BLaER1 (cell line): ENCODE data around the gene ASTN2.

Source experiments
- H3K27ac ChIP-seq: shearing (Covaris generic); formaldehyde crosslinking; 2 replicates; pipeline ENCODE4 v1.8.1; 2022
- H3K27me3 ChIP-seq: shearing (Covaris generic); formaldehyde crosslinking; 2 replicates; pipeline ENCODE4 v1.8.1; 2022
- H3K36me3 ChIP-seq: shearing (Covaris generic); formaldehyde crosslinking; 2 replicates; pipeline ENCODE4 v1.8.1; 2022
- H3K4me1 ChIP-seq: shearing (Covaris generic); formaldehyde crosslinking; 2 replicates; pipeline ENCODE4 v1.8.1; 2022
- H3K4me2 ChIP-seq: shearing (Covaris generic); formaldehyde crosslinking; 2 replicates; pipeline ENCODE4 v1.8.1; 2022
- H3K4me3 ChIP-seq: shearing (Covaris generic); formaldehyde crosslinking; 2 replicates; pipeline ENCODE4 v1.8.1; 2022
- H3K9ac ChIP-seq: shearing (Covaris generic); formaldehyde crosslinking; 2 replicates; pipeline ENCODE4 v1.8.1; 2022
- H3K9me3 ChIP-seq: shearing (Covaris generic); formaldehyde crosslinking; 2 replicates; pipeline ENCODE4 v1.8.1; 2022
- H4K20me1 ChIP-seq: shearing (Covaris generic); formaldehyde crosslinking; 2 replicates; pipeline ENCODE4 v1.8.1; 2022
- Cebpa-rat ChIP-seq: shearing (Covaris generic); IDR thresholded peaks from 2 replicates; pipeline ENCODE4 v1.8.1; 2022

Gene ASTN2

GRCh38 chr9:116483622-116484491 is 931.0 kb downstream of the ASTN2 start:
- no peak overlapping the region for H3K4me3 ChIP-seq
- no peak overlapping the region for H3K27ac ChIP-seq
- H3K4me1 ChIP-seq, result no peaks in the 10 kb centered on the region
- no peak overlapping the region for H3K4me2 ChIP-seq
- H3K9ac ChIP-seq, result no peak overlapping the region
- no peaks in the 10 kb centered on the region for H3K36me3 ChIP-seq
- H3K27me3 ChIP-seq, result no peaks in the 10 kb centered on the region
- no peak for TF ChIP-seq Cebpa-rat
- H4K20me1 ChIP-seq, result no peaks in the 10 kb centered on the region
- H3K9me3 ChIP-seq, result no peaks in the 10 kb centered on the region

- Histone ChIP-seq H3K4me3 (no peak overlapping the region), H3K9ac (no peak overlapping the region), H3K27me3 (no peaks in the 10 kb centered on the region), H3K4me2 (no peak overlapping the region), H4K20me1 (no peaks in the 10 kb centered on the region), H3K36me3 (no peaks in the 10 kb centered on the region), H3K9me3 (no peaks in the 10 kb centered on the region), H3K4me1 (no peaks in the 10 kb centered on the region), H3K27ac (no peak overlapping the region)
- no peak for TF ChIP-seq Cebpa-rat
These were observed 932.1 kb downstream of the ASTN2 start for GRCh38 chr9:116482740-116483139.

- Histone ChIP-seq H3K9me3 (no peaks in the 10 kb centered on the region), H3K4me3 (no peak overlapping the region), H3K4me2 (no peak overlapping the region), H3K27ac (no peak overlapping the region), H3K9ac (no peak overlapping the region), H3K4me1 (no peaks in the 10 kb centered on the region), H3K27me3 (no peaks in the 10 kb centered on the region), H4K20me1 (no peaks in the 10 kb centered on the region), H3K36me3 (no peaks in the 10 kb centered on the region)
- TF ChIP-seq Cebpa-rat, result no peak
These were observed 934.2 kb downstream of the ASTN2 start for GRCh38 chr9:116480700-116481099.

- H3K9ac ChIP-seq, result no peak overlapping the region
- no peaks in the 10 kb centered on the region for H3K27me3 ChIP-seq
- H3K4me2 ChIP-seq, result no peak overlapping the region
- no peak overlapping the region for H3K4me3 ChIP-seq
- H3K36me3 ChIP-seq, result no peaks in the 10 kb centered on the region
- no peaks in the 10 kb centered on the region for H4K20me1 ChIP-seq
- H3K4me1 ChIP-seq, result no peaks in the 10 kb centered on the region
- TF ChIP-seq Cebpa-rat, result no peak
- no peak overlapping the region for H3K27ac ChIP-seq
- no peaks in the 10 kb centered on the region for H3K9me3 ChIP-seq
These were observed 934.9 kb downstream of the ASTN2 start for GRCh38 chr9:116479967-116480366.

GRCh38 chr9:116479056-116479544 is 935.8 kb downstream of the ASTN2 start:
- Histone ChIP-seq H3K4me1 (no peaks in the 10 kb centered on the region), H3K4me3 (no peak overlapping the region), H3K4me2 (no peak overlapping the region), H4K20me1 (no peaks in the 10 kb centered on the region), H3K27me3 (no peaks in the 10 kb centered on the region), H3K36me3 (no peaks in the 10 kb centered on the region), H3K9ac (no peak overlapping the region), H3K27ac (no peak overlapping the region), H3K9me3 (no peaks in the 10 kb centered on the region)
- TF ChIP-seq Cebpa-rat, result no peak

- TF ChIP-seq Cebpa-rat, result no peak
- Histone ChIP-seq H3K27me3 (no peaks in the 10 kb centered on the region), H3K9me3 (no peaks in the 10 kb centered on the region), H3K4me1 (no peaks in the 10 kb centered on the region), H3K27ac (no peak overlapping the region), H3K4me3 (no peak overlapping the region), H3K9ac (no peak overlapping the region), H3K36me3 (no peaks in the 10 kb centered on the region), H3K4me2 (no peak overlapping the region), H4K20me1 (no peaks in the 10 kb centered on the region)
These were observed 937.2 kb downstream of the ASTN2 start for GRCh38 chr9:116477584-116478141.

- Histone ChIP-seq H3K36me3 (no peaks in the 10 kb centered on the region), H3K9ac (no peak overlapping the region), H3K4me1 (no peaks in the 10 kb centered on the region), H3K9me3 (no peaks in the 10 kb centered on the region), H3K4me3 (no peak overlapping the region), H3K4me2 (no peak overlapping the region), H4K20me1 (no peaks in the 10 kb centered on the region), H3K27ac (no peak overlapping the region), H3K27me3 (no peaks in the 10 kb centered on the region)
- TF ChIP-seq Cebpa-rat, result no peak
These were observed 937.9 kb downstream of the ASTN2 start for GRCh38 chr9:116476935-116477381.

- no peaks in the 10 kb centered on the region for H4K20me1 ChIP-seq
- no peaks in the 10 kb centered on the region for H3K36me3 ChIP-seq
- no peak overlapping the region for H3K4me3 ChIP-seq
- no peaks in the 10 kb centered on the region for H3K9me3 ChIP-seq
- H3K4me1 ChIP-seq, result no peaks in the 10 kb centered on the region
- no peak overlapping the region for H3K9ac ChIP-seq
- no peaks in the 10 kb centered on the region for H3K27me3 ChIP-seq
- H3K4me2 ChIP-seq, result no peak overlapping the region
- H3K27ac ChIP-seq, result no peak overlapping the region
- TF ChIP-seq Cebpa-rat, result no peak
These were observed 938.9 kb downstream of the ASTN2 start for GRCh38 chr9:116476002-116476401.

- H3K9me3 ChIP-seq, result no peaks in the 10 kb centered on the region
- no peak overlapping the region for H3K4me2 ChIP-seq
- H3K36me3 ChIP-seq, result no peaks in the 10 kb centered on the region
- H3K27ac ChIP-seq, result no peak overlapping the region
- no peaks in the 10 kb centered on the region for H4K20me1 ChIP-seq
- no peaks in the 10 kb centered on the region for H3K4me1 ChIP-seq
- H3K9ac ChIP-seq, result no peak overlapping the region
- no peak for TF ChIP-seq Cebpa-rat
- H3K27me3 ChIP-seq, result no peaks in the 10 kb centered on the region
- H3K4me3 ChIP-seq, result no peak overlapping the region
These were observed 939.7 kb downstream of the ASTN2 start for GRCh38 chr9:116475201-116475600.

- TF ChIP-seq Cebpa-rat, result no peak
- H3K4me1 ChIP-seq, result 0 out of 2 replicates have a peak, but pooled peaks cover 5% of the 10 kb centered on the region
- no peaks in the 10 kb centered on the region for H3K27me3 ChIP-seq
- H3K27ac ChIP-seq, result no peak overlapping the region
- no peaks in the 10 kb centered on the region for H3K9me3 ChIP-seq
- no peak overlapping the region for H3K4me2 ChIP-seq
- H3K36me3 ChIP-seq, result no peaks in the 10 kb centered on the region
- no peaks in the 10 kb centered on the region for H4K20me1 ChIP-seq
- H3K4me3 ChIP-seq, result no peak overlapping the region
- no peak overlapping the region for H3K9ac ChIP-seq
These were observed 942.8 kb downstream of the ASTN2 start for GRCh38 chr9:116471944-116472506.
